Vagina (tissue), 2 donors: ENCODE data around the gene NCOA3. TPM values are rescaled to one million over a fixed set of nuclear protein-coding genes. Genes with fewer than 3 reads are reported as not detected.

Experiments used
- DNase-seq, 2 donors: peaks; one replicate each; pipeline ENCODE4 v3.0.0-alpha.2; 2017; ENCODE audit errors: extremely low spot score in 2 of 2
- H3K27ac ChIP-seq: fragments of 200-600 bp; sonication (generic); one replicate; pipeline ENCODE4 v1.5.1; 2019
- H3K27me3 ChIP-seq: fragments of 200-600 bp; sonication (generic); one replicate; pipeline ENCODE4 v1.5.1; 2019
- H3K36me3 ChIP-seq, 2 donors: fragments of 200-600 bp; sonication (generic); one replicate each; pipeline ENCODE4 v1.5.1; 2017 to 2019
- H3K4me1 ChIP-seq: fragments of 200-600 bp; sonication (generic); one replicate; pipeline ENCODE4 v1.5.1; 2019
- H3K4me3 ChIP-seq, 2 donors: fragments of 200-600 bp; sonication (generic); 1 replicate in 1 of 2; 2 replicates in 1 of 2; pipeline ENCODE4 v1.5.1; 2016 to 2019
- H3K9me3 ChIP-seq: fragments of 200-600 bp; sonication (generic); one replicate; pipeline ENCODE4 v1.5.1; 2019
- POLR2A ChIP-seq, 2 donors: fragments of 450-650 bp; IDR thresholded peaks; one replicate each; pipeline ENCODE4 v1.6.1; 2017; ENCODE audit warnings: antibody characterized with exemption in 2 of 2, mild to moderate bottlenecking in 2 of 2, moderate library complexity in 2 of 2
- POLR2AphosphoS5 ChIP-seq, 2 donors: sonication (generic); formaldehyde crosslinking; IDR thresholded peaks; one replicate each; pipeline ENCODE4 v1.9.0; 2017; ENCODE audit warnings: antibody characterized with exemption in 2 of 2, mild to moderate bottlenecking in 2 of 2, low read depth in 1 of 2; ENCODE audit not compliant: insufficient read depth in 1 of 2
- intact Hi-C: fragments of 100-400 bp; cut with DNase I; formaldehyde crosslinking; loops from one replicate; pipeline ENCODE4 v1.15.1; 2023
- total RNA-seq: library from RNA; depleted of rRNA; stranded (reverse); fragments of >200 nt; gene quantifications from one replicate; pipeline ENCODE4 v1.2.3, GENCODE V29; 2016
- TF ChIP-seq, protein P1 (sequence below), 3 experiments: fragments of 450-650 bp in 2 of 3; fragments of 200-600 bp in 1 of 3; sonication (generic) in 1 of 3; IDR thresholded peaks; one replicate each; pipeline ENCODE4 v1.5.1; 2017 to 2019; ENCODE audit warnings: antibody characterized with exemption in 3 of 3, mild to moderate bottlenecking in 2 of 3, moderate library complexity in 2 of 3

The NCOA3 gene
- total RNA-seq, 1 donor from 2014 or later: 47.1 TPM

GRCh38 chr20:47653869-47654268 lies 152.2 kb downstream of the NCOA3 start:
- H3K27me3 ChIP-seq: no peaks in the 10 kb centered on the region
- no peak overlapping the region for H3K4me3 ChIP-seq
- H3K9me3 ChIP-seq: no peaks in the 10 kb centered on the region
- no peak overlapping the region for H3K27ac ChIP-seq
- peaks cover 0 to 77% of the 10 kb centered on the region in 2 donors for H3K36me3 ChIP-seq
- intact Hi-C loops: no loop called here
- TF ChIP-seq, protein P1, sequence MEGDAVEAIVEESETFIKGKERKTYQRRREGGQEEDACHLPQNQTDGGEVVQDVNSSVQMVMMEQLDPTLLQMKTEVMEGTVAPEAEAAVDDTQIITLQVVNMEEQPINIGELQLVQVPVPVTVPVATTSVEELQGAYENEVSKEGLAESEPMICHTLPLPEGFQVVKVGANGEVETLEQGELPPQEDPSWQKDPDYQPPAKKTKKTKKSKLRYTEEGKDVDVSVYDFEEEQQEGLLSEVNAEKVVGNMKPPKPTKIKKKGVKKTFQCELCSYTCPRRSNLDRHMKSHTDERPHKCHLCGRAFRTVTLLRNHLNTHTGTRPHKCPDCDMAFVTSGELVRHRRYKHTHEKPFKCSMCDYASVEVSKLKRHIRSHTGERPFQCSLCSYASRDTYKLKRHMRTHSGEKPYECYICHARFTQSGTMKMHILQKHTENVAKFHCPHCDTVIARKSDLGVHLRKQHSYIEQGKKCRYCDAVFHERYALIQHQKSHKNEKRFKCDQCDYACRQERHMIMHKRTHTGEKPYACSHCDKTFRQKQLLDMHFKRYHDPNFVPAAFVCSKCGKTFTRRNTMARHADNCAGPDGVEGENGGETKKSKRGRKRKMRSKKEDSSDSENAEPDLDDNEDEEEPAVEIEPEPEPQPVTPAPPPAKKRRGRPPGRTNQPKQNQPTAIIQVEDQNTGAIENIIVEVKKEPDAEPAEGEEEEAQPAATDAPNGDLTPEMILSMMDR (IDR thresholded peaks at IDR 0.05): no peak
- TF ChIP-seq POLR2AphosphoS5 (IDR thresholded peaks at IDR 0.05; ENCODE audit: insufficient read depth in 1 of 2, low read depth in 1 of 2) (no peak), POLR2A (IDR thresholded peaks at IDR 0.05) (no peak)
- H3K4me1 ChIP-seq: no peaks in the 10 kb centered on the region
- DNase-seq: no peak

- no peak for TF ChIP-seq POLR2A (IDR thresholded peaks at IDR 0.05)
- TF ChIP-seq, protein P1 (IDR thresholded peaks at IDR 0.05): no peak
- no peak for DNase-seq
- Histone ChIP-seq H3K27ac (no peak overlapping the region), H3K9me3 (no peaks in the 10 kb centered on the region), H3K36me3 (peaks cover 0 to 77% of the 10 kb centered on the region in 2 donors), H3K4me1 (no peaks in the 10 kb centered on the region), H3K27me3 (no peaks in the 10 kb centered on the region), H3K4me3 (no peak overlapping the region)
- intact Hi-C loops: no loop called here
Observed at GRCh38 chr20:47654370-47654769, 152.7 kb downstream of the NCOA3 start.

DNA sequence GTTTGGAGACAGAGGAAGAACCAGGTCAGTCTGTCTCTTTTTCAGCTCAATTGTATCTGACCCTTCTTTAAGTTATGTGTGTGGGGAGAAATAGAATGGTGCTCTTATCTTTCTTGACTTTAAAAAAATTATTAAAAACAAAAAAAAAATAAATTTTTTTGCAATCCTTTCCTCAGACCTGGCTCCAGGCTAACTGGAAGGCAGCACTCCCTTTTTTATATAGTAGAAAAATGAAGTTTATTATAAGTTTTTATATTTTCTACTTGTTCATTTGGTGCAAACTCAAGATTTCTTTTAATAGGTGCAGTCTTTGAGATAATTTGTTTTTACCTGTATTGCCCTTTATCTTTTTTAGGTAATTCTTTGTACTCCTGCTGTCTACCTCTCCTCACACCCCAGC lies 153.9 kb downstream of the NCOA3 start:
- peaks cover 0 to 74% of the 10 kb centered on the region in 2 donors for H3K36me3 ChIP-seq
- H3K4me1 ChIP-seq: no peaks in the 10 kb centered on the region
- no peak overlapping the region for H3K27ac ChIP-seq
- DNase-seq: no peak
- no peaks in the 10 kb centered on the region for H3K27me3 ChIP-seq
- no peak overlapping the region for H3K4me3 ChIP-seq
- intact Hi-C loops: no loop called here
- TF ChIP-seq POLR2AphosphoS5 (IDR thresholded peaks at IDR 0.05; ENCODE audit: insufficient read depth in 1 of 2, low read depth in 1 of 2): no peak
- H3K9me3 ChIP-seq: no peaks in the 10 kb centered on the region

GRCh38 chr20:47656318-47656717 lies 154.6 kb downstream of the NCOA3 start:
- DNase-seq: no peak
- Histone ChIP-seq H3K9me3 (no peaks in the 10 kb centered on the region), H3K27me3 (no peaks in the 10 kb centered on the region), H3K27ac (no peak overlapping the region), H3K36me3 (peaks cover 0 to 75% of the 10 kb centered on the region in 2 donors), H3K4me1 (no peaks in the 10 kb centered on the region), H3K4me3 (no peak overlapping the region)
- TF ChIP-seq, protein P1 (IDR thresholded peaks at IDR 0.05): no peak
- TF ChIP-seq POLR2A (IDR thresholded peaks at IDR 0.05) (no peak), POLR2AphosphoS5 (IDR thresholded peaks at IDR 0.05; ENCODE audit: insufficient read depth in 1 of 2, low read depth in 1 of 2) (no peak)
- intact Hi-C loops: no loop called here

DNA sequence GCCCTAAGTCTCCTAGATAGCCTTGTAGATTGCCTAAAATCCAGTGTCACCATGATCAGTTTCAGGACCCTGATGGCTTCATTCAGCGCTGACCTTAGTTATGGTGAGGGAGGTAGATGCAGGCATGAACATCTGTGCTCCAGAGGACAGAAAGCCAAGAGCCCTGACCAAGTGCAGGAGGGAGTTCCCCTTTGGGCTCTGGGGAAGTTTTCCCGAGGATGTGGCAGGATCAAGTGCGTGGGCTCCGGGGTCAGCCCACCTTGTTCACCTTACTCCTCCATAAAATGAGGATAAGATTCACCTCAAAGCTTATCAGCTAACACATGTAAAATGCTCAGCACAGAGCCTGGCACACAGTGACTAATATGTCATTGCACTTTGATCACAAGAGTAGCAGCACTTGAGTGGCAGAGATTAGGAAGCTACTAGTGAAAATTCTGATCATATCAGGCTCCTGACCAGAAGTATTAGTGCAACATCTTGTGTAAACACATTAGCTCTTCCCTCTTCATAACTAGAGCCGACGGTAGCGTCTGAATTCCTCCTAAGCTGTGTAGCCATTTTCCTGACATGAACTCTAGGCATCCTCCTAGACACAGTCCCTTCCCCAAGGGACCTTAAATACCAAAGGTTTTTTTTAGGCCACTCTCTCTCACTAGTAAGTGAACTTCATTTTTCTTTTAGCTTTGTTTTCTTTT lies 158.4 kb downstream of the NCOA3 start:
- DNase-seq: peak in 1 of 2 donors; percentile 74
- Histone ChIP-seq H3K27me3 (no peaks in the 10 kb centered on the region), H3K36me3 (peaks cover 0 to 61% of the 10 kb centered on the region in 2 donors), H3K4me1 (peaks cover 2% of the 10 kb centered on the region), H3K4me3 (no peak overlapping the region), H3K9me3 (no peaks in the 10 kb centered on the region), H3K27ac (no peak overlapping the region)
- TF ChIP-seq POLR2A (IDR thresholded peaks at IDR 0.05) (no peak), POLR2AphosphoS5 (IDR thresholded peaks at IDR 0.05; ENCODE audit: insufficient read depth in 1 of 2, low read depth in 1 of 2) (no peak)
- TF ChIP-seq, protein P1 (IDR thresholded peaks at IDR 0.05): no peak
- intact Hi-C loops: loop anchor here (5.0 kb wide), 1 partner anchor 962 kb away; no protein-coding TSS in a partner anchor
